HG02763 (cell line): ENCODE results near the gene RABGAP1L.
"Not testable (repeated sequence)": the region's sequence is repeated elsewhere in the genome, so short reads cannot be mapped to it uniquely, and the experiment has no call there.

Experiments
- ATAC-seq: cut with Tn5 transposase; IDR thresholded peaks from one replicate; pipeline ENCODE4 v1.9.1; 2021; ENCODE audit warnings: mild to moderate bottlenecking, moderate library complexity; ENCODE audit not compliant: unreplicated experiment

RABGAP1L gene

GRCh38 chr1:174358344-174358743, 199.0 kb downstream of the RABGAP1L start:
- no peak for ATAC-seq

- ATAC-seq = no peak
These were observed 199.6 kb downstream of the RABGAP1L start for GRCh38 chr1:174358786-174359453.

- ATAC-seq = no peak
These were observed 200.1 kb downstream of the RABGAP1L start for GRCh38 chr1:174359454-174359805.

- ATAC-seq = no peak
These were observed 205.8 kb downstream of the RABGAP1L start for GRCh38 chr1:174364996-174365736.

- ATAC-seq = no peak
These were observed 207.6 kb downstream of the RABGAP1L start for GRCh38 chr1:174366946-174367345.

- ATAC-seq = no peak
These were observed 208.6 kb downstream of the RABGAP1L start for GRCh38 chr1:174367892-174368291.

GRCh38 chr1:174376030-174376429, 216.7 kb downstream of the RABGAP1L start:
- ATAC-seq = no peak

- no peak for ATAC-seq
These were observed 232.4 kb downstream of the RABGAP1L start for GRCh38 chr1:174391716-174392115.

- ATAC-seq = no peak
These were observed 234.6 kb downstream of the RABGAP1L start for GRCh38 chr1:174393885-174394284.

GRCh38 chr1:174397261-174397660, 237.9 kb downstream of the RABGAP1L start:
- no peak for ATAC-seq

GRCh38 chr1:174398246-174398645, 238.9 kb downstream of the RABGAP1L start:
- ATAC-seq = no peak

- ATAC-seq = no peak
These were observed 239.9 kb downstream of the RABGAP1L start for GRCh38 chr1:174399211-174399610.

GRCh38 chr1:174401075-174401474, 241.8 kb downstream of the RABGAP1L start:
- no peak for ATAC-seq

- ATAC-seq = no peak
These were observed 245.9 kb downstream of the RABGAP1L start for GRCh38 chr1:174405219-174405618.

GRCh38 chr1:174406421-174406820, 247.1 kb downstream of the RABGAP1L start:
- no peak for ATAC-seq

GRCh38 chr1:174407665-174408064, 248.3 kb downstream of the RABGAP1L start:
- no peak for ATAC-seq

GRCh38 chr1:174408146-174408545, 248.8 kb downstream of the RABGAP1L start:
- ATAC-seq = no peak

- ATAC-seq = not testable (repeated sequence)
These were observed 250.5 kb downstream of the RABGAP1L start for GRCh38 chr1:174409801-174410200.

- ATAC-seq = no peak
These were observed 254.3 kb downstream of the RABGAP1L start for GRCh38 chr1:174413632-174414031.

- no peak for ATAC-seq
These were observed 254.9 kb downstream of the RABGAP1L start for GRCh38 chr1:174414203-174414602.

GRCh38 chr1:174415506-174415905, 256.2 kb downstream of the RABGAP1L start:
- ATAC-seq = no peak

- ATAC-seq = no peak
These were observed 258.6 kb downstream of the RABGAP1L start for GRCh38 chr1:174417921-174418320.

GRCh38 chr1:174425121-174425520, 265.8 kb downstream of the RABGAP1L start:
- ATAC-seq = no peak
